GM12801 (cell line): ENCODE data around the gene TLCD3A.

Source experiments
- CTCF ChIP-seq: IDR thresholded peaks from one replicate; pipeline ENCODE4 v1.5.1; 2011; ENCODE audit warnings: control low read depth; ENCODE audit not compliant: insufficient read length; ENCODE audit errors: extremely low read depth

Gene TLCD3A

GRCh38 chr17:732067-732901, at the start of gene TLCD3A:
TLCD3A (plus strand) TSS chr17:732596; CDS start chr17:732648, 52 bp downstream.
- TF ChIP-seq CTCF: no peak

GRCh38 chr17:683040-683439, 49.4 kb upstream of the TLCD3A start:
- TF ChIP-seq CTCF: no peak

GRCh38 chr17:683499-684254, 48.7 kb upstream of the TLCD3A start:
- TF ChIP-seq CTCF: no peak

- no peak for TF ChIP-seq CTCF
These were observed 47.4 kb upstream of the TLCD3A start for GRCh38 chr17:685006-685405.

- no peak for TF ChIP-seq CTCF
These were observed 44.1 kb upstream of the TLCD3A start for GRCh38 chr17:688100-688989.

- TF ChIP-seq CTCF: no peak
These were observed 42.7 kb upstream of the TLCD3A start for GRCh38 chr17:689556-690275.
